NCI-H2107 treated with DMSO at 0.1 percent for 48 hours (cell line): ENCODE measurements around the gene PITX2.

Source experiments
- DNase-seq: peaks from one replicate; lab custom pipeline; 2025; ENCODE audit not compliant: unreplicated experiment; lab: John Stamatoyannopoulos, UW

Gene PITX2

GRCh38 chr4:110636680-110637407 is 14.0 kb upstream of the PITX2 start:
- no peak for DNase-seq

GRCh38 chr4:110636171-110636679 is 13.3 kb upstream of the PITX2 start:
- no peak for DNase-seq

GRCh38 chr4:110635163-110635865 is 12.4 kb upstream of the PITX2 start:
- no peak for DNase-seq

- DNase-seq = no peak
Measured at GRCh38 chr4:110634350-110635162, 11.7 kb upstream of the PITX2 start.

GRCh38 chr4:110633358-110634341 is 10.8 kb upstream of the PITX2 start:
- no peak for DNase-seq

GRCh38 chr4:110632506-110633357 is 9.9 kb upstream of the PITX2 start:
- DNase-seq = no peak

GRCh38 chr4:110631584-110632505 is 9.0 kb upstream of the PITX2 start:
- no peak for DNase-seq

- DNase-seq = no peak
Measured at GRCh38 chr4:110630688-110631402, 8.0 kb upstream of the PITX2 start.

GRCh38 chr4:110629780-110630687 is 7.2 kb upstream of the PITX2 start:
- no peak for DNase-seq

- no peak for DNase-seq
Measured at GRCh38 chr4:110629214-110629754, 6.4 kb upstream of the PITX2 start.

GRCh38 chr4:110628663-110629213 is 5.9 kb upstream of the PITX2 start:
- DNase-seq = no peak

- no peak for DNase-seq
Measured at GRCh38 chr4:110627977-110628662, 5.2 kb upstream of the PITX2 start.

GRCh38 chr4:110626532-110627153 is 3.8 kb upstream of the PITX2 start:
- no peak for DNase-seq

- DNase-seq = no peak
Measured at GRCh38 chr4:110625576-110626257, 2.8 kb upstream of the PITX2 start.
